SIG-M5 (cell line): ENCODE results near the gene CDIP1.

Source experiments
- DNase-seq: peaks from one replicate; lab custom pipeline; 2025; lab: John Stamatoyannopoulos, UW

Gene CDIP1

GRCh38 chr16:4539716-4540284, 1.2 kb upstream of the CDIP1 start:
- no peak for DNase-seq

DNA sequence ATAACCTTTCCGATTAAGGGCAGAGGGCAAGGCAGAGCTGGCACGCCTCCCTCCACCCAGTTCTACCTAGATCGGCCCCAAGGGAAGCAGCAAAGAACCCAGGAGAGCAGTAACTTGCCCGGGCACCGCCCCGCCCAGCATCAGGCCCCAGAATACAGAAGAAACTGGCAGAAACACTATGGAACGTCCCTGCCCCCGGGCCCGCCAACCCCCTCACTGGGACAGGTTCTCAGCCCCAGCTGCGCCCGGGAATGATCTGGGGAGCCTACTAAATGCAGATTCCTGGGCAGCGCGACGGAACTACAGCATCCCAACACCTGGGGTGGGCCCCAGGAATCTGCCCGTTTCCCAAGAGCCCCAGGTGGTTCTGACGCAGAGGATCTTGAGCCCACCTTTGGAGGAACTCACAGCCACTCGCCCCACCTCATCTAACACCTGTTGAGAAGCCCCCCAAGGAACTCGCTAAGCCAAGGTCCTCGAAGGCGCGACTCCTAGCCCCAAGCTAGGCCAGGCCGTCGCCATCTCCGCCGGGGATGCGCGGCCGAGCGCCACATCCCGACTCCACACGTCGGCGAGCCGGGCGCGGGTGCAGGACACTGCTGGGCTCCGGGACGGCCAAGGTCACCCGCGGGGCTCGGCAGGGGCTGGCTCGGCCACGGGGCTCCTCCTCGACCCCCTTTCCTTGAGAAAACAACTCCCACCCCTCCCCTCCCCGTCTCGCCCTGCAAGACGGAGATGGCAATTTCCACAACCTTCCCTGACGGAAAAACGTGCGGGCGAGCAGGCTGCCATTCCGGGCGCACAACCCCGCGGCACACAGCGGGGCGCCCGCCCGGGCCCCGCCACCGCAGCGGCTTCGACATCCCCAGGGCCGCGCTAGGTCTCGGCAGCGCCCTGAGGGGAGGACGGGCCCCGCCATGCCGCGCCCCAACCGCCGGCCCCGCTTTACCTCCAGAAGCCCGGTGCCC, 913 bp downstream of the CDIP1 start:
- no peak for DNase-seq

- no peak for DNase-seq
Observed at GRCh38 chr16:4536391-4537106, 2.0 kb downstream of the CDIP1 start.

GRCh38 chr16:4535627-4536108, 2.9 kb downstream of the CDIP1 start:
- no peak for DNase-seq

DNA sequence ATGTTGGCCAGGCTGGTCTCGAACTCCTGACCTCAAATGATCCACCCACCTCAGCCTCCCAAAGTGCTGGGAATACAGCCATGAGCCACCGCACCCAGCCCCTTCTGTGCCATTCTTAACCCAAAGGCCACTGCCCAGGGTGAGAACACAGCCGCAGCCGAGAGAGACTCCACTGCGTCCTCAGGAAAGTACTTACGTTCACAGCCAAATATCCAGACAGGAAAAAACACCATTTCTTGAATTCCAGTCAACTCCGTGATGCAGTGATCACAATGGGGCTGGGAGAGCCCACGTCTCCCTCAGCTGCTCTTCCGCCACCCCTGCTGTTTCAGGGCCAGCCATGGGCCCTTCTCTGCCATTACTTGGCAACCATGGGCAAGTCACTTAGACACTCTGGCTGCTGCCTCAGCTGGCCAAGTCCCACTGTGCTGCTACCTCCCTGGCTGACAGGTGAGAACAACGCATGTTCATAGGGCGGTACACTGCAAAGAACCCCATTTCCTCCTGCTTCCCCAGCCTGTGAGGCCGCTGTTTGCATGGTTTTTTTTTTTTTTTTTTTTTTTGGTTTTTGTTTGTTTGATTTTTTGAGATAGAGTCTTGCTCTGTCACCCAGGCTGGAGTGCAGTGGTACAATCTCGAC, 4.3 kb downstream of the CDIP1 start:
- no peak for DNase-seq

- no peak for DNase-seq
Observed at GRCh38 chr16:4533490-4533889, 5.1 kb downstream of the CDIP1 start.

- DNase-seq, result no peak
Observed at GRCh38 chr16:4532238-4532637, 6.3 kb downstream of the CDIP1 start.

GRCh38 chr16:4531811-4532210, 6.8 kb downstream of the CDIP1 start:
- DNase-seq, result no peak

- no peak for DNase-seq
Observed at GRCh38 chr16:4529085-4530060, 9.2 kb downstream of the CDIP1 start.

DNA sequence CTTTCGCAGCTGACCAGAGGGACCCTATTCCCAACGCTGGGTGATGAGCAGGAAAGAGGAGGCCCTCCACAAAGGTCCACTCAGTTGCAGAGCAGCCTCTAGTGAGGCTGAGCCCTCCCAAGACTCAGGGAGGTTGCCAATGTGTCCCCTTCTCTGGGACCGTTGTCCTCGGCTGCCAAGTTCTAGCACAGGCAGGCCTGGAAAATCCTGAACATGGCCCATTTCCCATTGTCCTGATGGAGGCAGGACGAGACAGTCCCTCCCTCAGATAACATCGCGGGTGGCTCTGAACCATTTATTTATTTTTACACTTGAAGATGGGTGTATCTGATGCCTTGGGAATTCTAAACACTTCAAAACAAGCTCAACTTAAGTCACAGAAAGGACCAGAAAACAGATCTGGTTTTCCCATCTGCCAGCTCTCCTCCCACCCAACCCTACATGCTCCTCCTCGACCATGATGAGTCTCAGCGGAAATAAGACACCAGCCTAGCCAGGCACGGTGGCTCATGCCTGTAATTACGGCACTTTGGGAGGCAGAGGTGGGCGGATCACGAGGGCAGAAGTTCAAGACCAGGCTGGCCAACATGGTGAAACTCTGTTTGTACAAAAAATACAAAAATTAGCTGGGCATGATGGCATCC, 12.8 kb downstream of the CDIP1 start:
- no peak for DNase-seq

GRCh38 chr16:4525069-4525468, 13.5 kb downstream of the CDIP1 start:
- no peak for DNase-seq

DNA sequence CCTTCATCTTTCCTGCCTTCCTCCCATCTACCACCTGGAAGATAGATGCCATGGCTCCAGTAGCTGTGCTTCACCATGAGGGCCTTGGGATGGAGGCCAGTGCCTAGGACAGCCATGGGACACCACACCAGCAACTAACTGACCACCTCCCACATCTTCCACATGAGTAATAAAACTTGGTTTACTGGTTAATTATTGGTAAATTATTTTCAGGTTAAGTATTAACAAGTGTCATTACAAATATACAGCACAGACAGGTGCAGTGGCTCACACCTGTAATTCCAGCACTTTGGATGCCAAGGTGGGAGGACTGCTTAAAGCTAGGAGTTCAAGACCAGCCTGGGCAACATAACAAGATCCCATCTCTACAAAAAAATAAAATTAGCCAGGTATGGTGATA, 14.0 kb downstream of the CDIP1 start:
- DNase-seq, result no peak

DNA sequence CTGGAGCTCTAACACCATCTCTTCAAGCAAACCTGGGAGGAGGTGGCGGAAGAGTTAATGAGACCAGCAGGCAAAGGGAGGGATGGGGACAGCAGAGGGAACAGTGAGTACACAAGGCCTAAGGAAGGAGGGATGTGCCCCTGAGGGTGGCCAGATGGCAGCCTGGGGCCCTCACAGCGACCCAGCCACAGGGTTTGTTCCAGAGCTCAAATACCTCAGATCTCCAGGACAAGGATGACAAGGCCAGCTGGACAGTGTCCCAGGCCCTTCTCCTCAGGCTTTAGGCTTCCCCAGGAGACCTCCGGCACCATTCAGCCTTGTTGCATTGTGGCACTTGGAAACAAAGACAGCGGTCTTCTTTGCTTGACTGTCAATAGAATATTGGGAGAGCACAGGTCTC, 14.9 kb downstream of the CDIP1 start:
- DNase-seq, result no peak

- no peak for DNase-seq
Observed at GRCh38 chr16:4522051-4522581, 16.5 kb downstream of the CDIP1 start.

GRCh38 chr16:4520913-4521312, 17.7 kb downstream of the CDIP1 start:
- DNase-seq, result no peak

DNA sequence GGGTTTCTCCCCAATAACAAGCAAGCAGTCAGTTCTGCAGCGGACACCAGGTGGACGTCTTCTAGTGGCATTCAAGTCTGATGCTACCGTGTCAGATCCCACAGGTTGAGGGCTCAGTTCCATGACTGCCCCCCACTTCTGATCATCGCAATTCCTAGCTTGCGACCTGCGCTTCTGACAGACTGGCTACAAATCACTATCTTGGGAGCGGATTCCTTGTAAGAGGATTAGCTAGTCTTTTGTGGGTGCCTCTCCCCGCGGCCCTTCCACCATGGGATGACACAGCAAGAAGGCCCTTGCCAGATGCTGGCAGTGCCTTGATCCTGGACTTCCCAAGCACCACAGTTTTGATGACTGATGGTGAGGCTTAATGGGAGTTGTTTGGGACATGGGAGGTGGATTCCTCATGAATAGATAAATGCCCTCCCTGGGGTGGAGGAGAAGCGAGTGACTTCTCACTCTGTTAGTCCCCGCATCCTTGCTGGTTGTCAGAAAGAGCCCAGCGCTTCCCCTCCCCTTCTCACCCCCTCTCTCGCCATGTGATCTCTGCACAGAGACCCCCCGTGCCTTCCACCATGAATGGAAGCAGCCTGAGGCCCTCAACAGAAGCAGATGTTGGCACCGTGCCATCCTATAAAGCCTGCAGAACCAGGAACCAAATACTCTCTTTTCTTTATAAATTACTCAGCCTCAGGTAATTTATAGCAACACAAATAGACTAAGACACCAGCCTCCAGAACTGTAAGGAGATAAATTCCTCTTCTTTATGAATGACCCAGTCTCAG, 19.1 kb downstream of the CDIP1 start:
- DNase-seq, result no peak

DNA sequence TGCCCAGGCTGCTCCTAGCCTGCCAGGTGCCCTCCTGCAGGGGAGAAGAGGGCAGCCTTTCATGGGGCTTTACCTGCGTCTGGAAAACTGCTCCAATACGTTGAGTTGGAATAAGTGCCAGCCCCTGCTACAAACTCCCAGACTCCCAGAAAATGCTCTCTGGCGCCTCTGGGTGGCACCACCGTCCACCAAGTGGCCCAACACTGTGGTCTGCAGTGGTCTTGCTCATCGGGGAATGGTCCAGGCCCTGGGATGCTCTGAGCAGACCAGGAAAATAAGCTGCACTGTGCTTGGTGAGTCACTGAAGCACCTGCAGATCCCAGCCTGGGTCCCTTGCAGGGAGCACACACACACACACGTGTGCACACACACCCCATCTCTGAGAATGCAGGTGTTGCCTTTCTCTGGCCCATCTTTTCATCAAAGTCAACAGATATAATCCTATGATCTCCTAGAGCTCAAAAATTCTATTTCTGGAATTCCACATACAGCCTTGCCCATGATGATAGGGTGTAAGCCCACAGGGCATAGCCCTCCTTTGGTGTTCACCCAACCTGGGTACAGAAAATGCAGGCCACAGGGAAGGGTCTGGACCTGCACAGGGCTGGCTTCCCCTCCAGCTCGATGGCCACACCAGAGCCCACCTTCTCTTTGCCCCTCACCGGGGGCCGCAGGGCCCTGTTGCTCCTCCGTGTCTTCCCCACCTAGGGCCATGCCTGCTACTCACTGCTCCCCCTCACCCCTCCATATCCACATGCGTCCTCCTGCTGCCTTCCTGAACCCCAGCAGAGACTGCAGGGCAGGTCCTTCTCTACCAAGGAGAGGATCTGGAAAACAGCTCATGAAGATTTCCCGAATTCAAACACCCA, 20.5 kb downstream of the CDIP1 start:
- no peak for DNase-seq

DNA sequence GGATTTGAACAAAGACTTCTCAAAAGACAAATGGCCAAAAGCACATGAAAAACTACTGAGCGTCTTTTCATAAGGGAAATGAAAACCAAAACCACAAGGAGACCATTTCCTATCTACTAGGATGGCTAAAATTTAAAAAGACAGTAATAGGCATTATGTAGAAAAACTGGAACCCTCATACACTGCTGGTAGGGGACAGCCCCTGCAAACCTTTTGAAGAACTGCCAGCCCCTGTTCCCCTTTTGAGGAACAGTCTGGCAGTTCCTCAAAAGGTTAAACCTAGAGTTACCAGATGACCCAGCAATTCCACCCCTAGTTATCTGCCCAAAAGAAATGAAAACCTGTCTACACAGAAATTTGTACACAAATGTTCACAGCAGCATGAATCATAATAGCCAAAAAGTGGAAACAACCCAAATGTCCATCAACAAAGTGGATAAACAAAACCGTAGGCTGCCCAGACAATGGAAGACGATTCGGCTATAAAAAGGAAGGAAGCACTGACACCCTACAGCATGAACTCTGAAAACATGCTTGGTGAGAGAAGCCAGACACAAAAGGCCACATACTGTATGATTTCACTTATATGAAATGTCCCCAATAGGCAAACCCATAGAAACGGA, 22.9 kb downstream of the CDIP1 start:
- peak; percentile 38 for DNase-seq
